A673 (cell line): ENCODE results near the gene TENM4.

Experiments used
- CTCF ChIP-seq: fragments of 300-800, 200-600 bp; sonication (generic); conservative IDR thresholded peaks from 2 replicates; pipeline ENCODE4 v1.5.1; 2017; ENCODE audit warnings: low read depth, mild to moderate bottlenecking, antibody characterized with exemption, low read length, moderate library complexity, mixed read lengths
- EZH2 ChIP-seq: fragments of 200-600 bp; sonication (generic); IDR thresholded peaks from 2 replicates; pipeline ENCODE4 v1.6.1; 2017; ENCODE audit warnings: borderline replicate concordance, low read depth, mild to moderate bottlenecking, mixed read lengths, antibody characterized with exemption, low read length; ENCODE audit not compliant: poor library complexity, severe bottlenecking

- TF ChIP-seq EZH2 (no peak), CTCF (no peak)
Observed at GRCh38 chr11:78710417-78710816, 730.4 kb downstream of the TENM4 start.
